ENCODE measurements around the gene WASF1.
"Not testable (repeated sequence)": the region's sequence is repeated elsewhere in the genome, so short reads cannot be mapped to it uniquely, and the experiment has no call there.

Gene WASF1

DNA sequence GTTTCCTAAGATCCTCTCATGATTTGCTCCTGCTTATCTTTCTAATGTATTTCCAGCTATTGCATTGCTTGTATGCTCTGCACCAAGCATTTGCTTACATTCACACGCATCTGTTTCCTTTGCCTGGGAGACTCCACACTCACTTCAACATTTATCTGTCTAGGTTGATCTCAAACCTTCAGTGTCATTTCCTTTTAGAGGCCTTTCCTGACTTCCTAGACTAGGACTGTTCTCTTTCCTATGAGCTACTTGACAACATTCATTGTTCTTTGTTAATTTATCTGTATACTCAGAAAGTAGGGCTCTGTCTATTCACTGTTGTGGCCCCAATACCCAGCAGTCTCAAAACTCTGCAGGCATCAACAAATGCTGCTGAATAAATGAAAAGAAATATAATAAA, 84.4 kb downstream of the WASF1 start:
- DNase-seq (ENCODE audit: low read depth in 2 of 3, low spot score in 1 of 3): no peak

DNA sequence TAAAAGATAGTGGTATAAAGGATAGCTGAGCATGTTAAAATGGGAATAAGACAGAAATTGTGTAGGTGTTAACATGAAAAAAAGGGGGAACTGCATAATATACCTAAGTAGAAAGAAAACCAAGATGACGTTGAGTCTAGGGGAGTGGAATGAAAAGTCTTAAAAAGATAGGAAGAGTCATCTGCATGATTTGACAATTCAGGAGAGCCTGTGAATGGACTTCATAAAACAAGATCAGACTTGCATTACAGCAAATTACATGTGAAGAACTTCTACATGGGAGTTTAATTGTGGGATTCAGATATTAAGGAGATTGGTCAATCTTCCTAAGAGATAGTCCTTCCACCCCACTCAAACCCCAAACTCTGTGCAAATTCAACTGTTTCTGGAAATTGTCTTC, 85.5 kb downstream of the WASF1 start:
- DNase-seq (ENCODE audit: low read depth in 2 of 3, low spot score in 1 of 3): no peak

DNA sequence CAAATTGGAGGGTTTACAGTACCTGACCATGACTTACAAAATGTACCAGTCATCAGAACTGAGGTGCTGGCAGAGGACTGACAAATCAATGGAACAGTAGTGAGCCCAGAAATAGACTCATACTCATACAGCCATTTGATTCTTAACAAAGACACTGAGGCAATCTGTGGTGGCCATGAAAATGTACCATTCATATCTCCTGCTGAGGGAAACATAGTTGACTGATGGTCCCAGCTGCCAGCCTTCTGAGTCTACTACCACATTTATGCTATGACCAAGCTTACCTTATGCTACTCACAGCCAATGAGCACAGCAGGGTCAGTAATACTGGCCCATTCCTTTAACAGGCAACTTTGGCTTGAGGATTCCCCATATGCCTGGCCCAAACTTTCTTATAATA, 88.6 kb downstream of the WASF1 start:
- no peak for DNase-seq (ENCODE audit: low read depth in 2 of 3, low spot score in 1 of 3)

DNA sequence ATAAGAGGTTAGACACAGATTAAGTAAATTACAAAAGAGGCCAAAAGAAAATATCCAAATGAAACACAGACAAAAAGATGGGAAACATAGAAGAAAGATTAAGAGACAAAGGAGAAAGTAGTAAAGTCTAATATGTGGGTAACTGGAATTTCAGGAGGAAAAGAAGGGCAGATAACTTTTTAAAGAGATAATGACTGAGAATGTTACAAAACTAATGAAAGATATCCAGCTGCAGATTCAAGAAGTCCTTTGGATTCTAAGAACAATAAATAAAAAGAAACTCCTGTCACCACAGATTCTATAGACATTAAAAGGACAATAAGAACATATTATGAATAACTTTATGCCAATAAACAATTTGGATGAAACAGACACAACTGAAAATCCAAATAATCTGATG, 90.1 kb downstream of the WASF1 start:
- DNase-seq (ENCODE audit: low read depth in 2 of 3, low spot score in 1 of 3): no peak

DNA sequence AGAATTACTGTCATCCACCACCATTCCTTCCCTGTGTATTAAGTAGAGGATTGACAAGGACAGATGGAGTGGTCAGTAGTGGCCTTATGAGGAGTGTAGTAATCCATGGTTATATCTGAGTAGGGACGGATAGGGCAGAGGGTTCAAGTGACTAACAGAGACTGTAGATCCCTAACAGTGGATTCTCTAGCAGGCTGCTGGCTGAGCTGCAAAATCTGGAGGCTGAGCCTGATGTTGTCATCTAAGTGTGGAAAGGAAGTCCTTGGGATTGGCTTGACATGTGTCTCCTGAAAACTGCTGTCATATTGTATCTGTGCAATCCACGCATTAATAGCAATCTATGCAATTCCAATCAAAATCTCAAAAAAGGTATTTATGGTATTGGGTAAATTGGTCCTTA, 94.2 kb downstream of the WASF1 start:
- DNase-seq (ENCODE audit: low read depth in 2 of 3, low spot score in 1 of 3): no peak

DNA sequence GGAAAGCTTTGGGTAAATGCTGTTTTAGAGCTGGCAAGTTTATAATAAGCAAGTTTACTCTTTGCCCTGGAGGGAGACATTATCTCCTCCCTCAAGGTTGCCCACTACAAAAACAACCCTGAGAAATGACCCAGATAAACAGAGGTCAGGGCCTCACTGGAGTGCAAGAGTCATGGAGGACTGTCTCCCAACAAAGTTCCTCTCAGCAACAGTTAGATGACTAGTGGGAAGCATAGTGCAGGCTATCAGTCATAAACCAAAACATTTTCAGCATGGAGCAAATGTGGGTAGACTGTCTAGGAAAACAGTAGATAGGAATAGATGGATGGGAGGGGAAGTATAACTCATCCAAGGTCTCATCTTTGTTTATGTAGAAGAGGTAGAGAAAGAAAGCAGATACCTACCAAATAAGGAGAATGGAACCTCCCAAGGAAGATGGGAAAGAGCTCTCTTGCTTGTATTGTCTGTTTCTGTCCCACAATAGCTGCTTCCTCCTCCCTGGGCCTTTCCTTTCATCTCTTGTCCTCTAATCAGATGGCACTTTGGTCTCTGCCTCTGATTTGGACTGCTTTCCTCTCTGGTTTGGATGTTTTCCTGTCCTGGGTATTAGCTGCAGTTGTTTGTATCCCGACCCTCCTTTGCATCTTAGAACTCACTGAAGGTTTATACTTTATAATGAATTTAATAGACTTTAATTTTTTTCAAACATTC, 95.4 kb downstream of the WASF1 start:
- no peak for DNase-seq (ENCODE audit: low read depth in 2 of 3, low spot score in 1 of 3)

DNA sequence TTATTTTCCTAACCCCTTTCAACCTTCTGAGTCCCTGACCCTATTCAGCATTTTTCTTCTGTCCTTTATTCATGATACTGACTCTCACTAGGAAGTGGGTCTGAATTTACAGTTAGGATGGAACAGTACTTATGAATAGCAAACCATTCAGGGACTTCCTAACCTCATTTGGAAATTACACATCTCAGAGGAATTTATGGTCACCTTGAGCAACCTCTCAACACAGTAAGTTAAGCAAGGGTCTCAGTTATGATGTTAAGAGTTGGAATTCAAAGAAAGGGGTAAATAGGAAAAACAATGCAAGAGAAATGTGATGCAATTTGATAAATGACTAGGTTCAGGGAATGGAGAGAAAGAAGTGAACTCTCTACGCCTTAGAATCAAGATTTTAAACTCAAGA, 104.1 kb downstream of the WASF1 start:
- DNase-seq (ENCODE audit: low read depth in 2 of 3, low spot score in 1 of 3): no peak

DNA sequence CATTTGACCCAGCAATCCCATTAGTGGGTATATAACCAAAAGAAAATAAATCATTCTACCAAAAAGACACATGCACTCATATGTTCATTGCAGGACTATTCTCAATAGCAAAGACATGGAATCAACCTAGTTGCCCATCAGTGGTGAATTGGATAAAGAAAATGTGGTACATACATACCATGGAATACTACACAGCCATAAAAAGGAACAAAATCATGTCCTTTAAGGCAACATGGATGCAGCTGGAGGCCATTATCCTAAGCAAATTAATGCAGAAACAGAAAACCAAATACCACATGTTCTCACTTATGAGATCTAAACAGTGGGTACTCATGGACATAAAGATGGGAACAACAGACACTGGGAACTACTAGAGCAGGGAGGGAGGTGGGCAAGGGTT, 106.0 kb downstream of the WASF1 start:
- DNase-seq (ENCODE audit: low read depth in 2 of 3, low spot score in 1 of 3): not testable (repeated sequence)

DNA sequence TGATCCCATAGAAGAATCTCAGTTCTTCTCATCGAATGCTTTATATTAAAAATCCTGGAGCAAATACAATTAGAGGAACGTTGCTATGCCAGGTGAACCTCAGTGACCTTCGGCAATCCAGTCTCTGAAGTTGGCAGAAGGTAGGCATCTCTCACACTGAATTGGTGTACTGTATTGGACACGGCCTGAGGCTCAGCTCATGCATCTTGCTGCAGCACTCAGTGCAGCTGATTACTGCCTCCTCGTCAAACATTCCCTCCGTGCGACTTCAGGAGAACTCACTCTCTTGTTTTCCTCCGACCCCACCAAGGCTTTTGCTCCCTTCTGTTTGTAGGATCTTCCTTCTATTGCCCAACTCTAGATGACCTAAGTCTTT, 110.9 kb downstream of the WASF1 start:
- no peak for DNase-seq (ENCODE audit: low read depth in 2 of 3, low spot score in 1 of 3)

DNA sequence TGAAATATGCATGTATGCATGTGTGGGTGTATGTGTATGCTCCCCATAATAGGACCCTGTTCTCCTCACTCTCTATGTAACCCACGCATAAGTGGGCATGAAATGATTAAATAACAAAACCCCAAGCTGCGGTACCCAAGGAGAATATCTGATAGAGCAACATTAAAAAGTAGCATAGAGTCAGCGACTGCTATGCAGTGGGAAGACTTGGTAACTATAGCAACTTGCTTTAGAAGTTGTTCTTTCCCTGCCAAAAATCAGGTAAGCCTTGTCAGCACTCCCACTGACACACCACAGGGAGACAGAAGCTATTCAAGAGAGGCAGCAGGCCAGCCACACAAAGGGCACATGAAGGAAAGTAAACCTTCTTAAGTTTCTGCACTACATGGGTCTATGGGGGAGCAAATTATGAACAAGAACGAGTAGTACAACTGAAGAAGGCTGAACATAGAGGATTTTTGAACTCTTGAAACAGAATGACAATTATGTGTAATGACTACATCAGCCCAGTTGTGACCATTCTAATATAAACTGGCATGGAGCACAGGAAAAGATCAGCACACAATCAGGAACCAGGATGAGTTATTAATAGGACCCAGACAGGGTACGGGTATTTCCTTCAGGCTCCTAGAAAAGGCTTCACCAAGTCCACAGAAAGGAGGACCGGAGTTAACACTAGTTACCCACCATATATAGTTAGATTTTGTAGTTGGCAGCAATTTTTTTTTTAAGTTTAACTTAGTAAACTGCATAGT, 111.5 kb downstream of the WASF1 start:
- DNase-seq (ENCODE audit: low read depth in 2 of 3, low spot score in 1 of 3): no peak

DNA sequence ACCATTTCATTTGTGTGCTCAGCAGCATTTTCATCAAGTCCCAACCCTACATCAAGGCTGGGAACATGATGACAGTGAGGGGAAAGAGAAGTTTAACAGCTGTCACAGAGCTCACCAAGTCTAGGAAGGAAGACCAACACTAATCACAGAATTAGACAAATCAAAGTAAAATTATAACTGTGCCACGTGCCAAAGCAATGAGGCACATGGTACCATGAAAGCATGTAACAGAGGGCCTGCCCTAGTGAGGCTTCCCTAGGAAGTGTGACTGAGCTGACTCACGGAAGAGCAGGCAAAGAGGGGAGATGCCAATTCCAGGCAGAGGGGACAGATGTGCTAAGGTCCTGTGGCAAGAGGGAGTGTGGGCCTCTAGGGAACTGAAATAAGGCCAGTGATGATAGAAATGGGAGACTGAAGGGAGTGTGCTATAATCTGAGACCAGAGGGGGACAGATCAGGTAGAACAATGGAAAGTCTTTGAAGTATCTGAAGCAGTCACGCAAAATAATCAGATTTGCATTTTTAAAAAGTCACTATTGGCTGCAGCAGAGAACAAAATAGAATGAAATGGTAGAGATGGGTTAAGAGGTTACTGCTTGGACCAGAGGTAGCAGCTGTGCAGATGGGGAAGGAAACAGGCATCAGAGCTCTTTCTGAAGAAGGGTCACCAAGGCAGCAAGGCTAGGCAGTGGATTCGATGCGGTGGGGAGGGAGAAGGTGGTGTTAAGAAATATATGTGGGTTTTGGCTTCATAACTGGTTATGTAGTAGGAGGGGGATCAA, 114.5 kb downstream of the WASF1 start:
- no peak for DNase-seq (ENCODE audit: low read depth in 2 of 3, low spot score in 1 of 3)

DNA sequence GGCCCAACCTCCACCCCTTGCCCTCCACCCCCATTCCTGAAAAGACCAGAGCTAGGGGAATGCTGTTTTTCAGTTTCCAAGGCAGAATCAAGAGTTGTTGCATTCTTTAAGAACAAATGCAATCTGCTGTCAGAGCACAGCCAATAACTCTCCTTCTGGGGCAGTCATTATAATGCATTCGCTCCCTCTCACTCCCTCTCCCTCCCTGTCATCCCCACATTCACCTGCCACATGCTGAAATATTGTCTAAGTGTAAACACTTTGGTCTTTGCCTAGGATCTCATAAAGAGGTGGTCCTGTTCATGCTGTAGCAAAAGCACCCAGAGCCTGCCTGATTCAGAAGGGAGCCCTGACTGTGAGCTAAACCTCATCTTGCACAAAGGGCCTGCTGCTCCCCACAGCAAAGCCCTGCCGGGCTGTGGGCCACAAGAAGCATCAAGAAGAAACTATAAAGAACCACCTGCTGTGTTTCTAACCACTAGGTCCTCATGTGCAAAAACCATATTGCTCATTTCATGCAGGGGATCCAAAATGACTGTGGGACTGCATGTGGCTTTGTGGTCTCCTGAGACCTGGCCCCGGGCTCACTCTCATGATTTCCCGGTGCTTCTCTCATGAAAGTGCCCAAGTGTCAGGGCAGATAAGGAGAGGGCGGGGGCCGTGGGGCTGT, 115.7 kb downstream of the WASF1 start:
- no peak for DNase-seq (ENCODE audit: low read depth in 2 of 3, low spot score in 1 of 3)

DNA sequence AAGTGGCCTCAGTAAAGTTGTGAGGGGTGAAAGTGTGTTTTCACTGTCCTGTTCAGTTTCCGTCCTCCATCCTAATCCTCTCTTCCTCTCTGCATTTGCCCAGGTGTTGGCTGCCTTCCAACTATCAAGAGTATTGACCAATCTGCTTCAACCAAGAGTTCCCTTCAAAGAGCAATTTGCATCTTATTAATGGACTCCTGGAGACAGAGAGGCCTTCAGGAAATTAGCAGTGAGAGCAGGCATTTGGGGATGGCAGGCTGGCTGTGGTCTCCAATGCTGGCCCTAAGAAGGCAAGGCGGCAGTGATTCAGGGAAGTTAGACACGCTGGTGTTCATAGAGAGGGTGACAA, 124.1 kb downstream of the WASF1 start:
- no peak for DNase-seq (ENCODE audit: low read depth in 2 of 3, low spot score in 1 of 3)

DNA sequence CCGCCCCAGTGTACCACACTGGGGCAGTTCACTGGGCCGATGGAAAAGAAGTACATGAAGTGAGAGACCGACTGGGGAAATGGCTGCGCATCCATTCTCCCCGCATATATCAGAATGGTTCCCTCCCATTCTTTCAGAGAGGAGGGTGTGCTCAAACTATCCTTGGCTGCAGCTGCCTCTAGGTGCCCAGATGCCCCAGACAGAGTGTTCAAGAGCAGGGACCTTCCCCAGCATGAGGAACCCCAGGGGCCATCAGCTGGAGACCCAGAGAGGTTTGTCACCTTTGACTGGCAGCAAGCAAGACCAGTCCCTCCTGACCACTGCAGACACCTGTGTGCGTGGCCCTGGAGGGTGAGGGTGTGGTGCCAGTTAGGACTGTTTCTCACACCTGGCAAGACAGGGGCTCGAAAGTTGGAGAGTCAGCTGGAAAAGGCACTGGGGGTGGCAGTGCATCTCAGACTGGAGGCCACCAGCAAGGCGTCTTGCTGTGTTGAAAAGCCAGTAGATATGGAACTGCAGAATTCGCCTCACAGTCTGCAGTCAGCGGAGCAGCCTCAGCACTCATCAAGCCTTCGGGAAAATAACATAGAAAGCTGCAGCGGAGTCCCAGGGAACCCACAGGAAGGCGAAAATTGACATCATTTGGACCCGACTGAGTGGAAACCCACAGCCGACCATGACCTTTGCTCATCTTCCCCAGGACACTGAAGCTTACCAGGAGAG, 124.6 kb downstream of the WASF1 start:
- DNase-seq (ENCODE audit: low read depth in 2 of 3, low spot score in 1 of 3): no peak

DNA sequence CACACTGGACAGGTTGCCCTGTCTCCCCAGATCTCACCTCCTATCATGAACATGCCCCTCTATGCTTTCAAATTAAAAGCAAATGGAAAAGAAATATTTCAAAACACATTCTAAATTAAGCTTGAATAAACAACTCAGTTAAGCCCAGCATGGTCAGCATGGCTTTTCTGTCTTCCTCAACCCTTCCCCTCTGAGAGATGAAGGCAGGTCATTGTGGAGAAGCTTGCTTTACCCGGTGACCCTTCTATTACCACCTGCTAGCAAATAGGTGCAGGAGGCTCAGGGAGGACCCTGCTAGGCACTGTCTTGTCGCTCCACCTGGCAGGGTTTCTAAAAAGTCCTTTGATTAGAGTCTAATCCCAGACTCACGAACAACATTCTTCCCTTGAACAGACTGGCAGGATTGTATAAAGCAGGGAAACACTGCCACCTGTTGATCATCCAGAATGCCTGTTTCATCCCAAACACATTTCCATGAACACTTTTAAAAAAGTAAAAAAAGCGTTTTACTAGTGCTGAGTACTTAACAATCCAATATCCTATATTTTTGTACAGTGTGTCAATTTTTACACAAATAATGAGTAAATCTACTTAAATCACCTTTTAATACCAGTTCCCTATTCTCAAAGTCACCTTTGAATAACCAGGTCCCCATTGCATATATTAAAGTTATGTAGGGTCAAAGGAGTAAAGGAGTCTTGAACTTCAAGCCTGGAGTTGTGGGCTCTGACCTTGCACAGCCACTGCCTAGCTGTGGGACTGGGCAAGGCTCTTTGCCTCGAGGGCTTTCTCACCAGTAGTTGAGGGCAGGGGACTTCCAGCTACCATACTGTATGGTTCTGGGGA, 125.9 kb downstream of the WASF1 start:
- no peak for DNase-seq (ENCODE audit: low read depth in 2 of 3, low spot score in 1 of 3)

DNA sequence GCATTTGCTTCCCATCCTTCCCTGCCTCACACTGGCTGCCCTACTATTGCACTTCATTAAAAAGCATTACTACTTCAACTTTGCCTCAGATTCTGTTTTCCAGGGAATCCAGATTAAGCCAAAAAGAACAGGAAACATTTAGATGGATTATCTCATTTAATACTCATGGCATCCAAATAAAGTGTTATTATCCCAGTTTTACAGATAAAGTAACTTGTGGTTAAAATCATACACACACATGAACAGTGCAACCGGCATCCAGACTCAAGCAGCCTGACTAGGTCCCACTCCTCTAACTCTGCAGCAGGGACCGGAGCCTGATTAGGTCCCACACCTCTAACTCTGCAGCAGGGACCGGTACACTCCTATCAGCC, 129.0 kb downstream of the WASF1 start:
- DNase-seq (ENCODE audit: low read depth in 2 of 3, low spot score in 1 of 3): no peak

Measured in stimulated activated CD4-positive, alpha-beta T cell treated with anti-CD3 and anti-CD28 coated beads, Interleukin-12 subunit alpha, Interleukin-12 subunit beta, amount 100 ng/mL, for 48 hours (primary cell).